MCF 10A (cell line): Measurements from ENCODE around the gene TPM4. TPM values are rescaled to one million over a fixed set of nuclear protein-coding genes. Genes with fewer than 3 reads are reported as not detected.
"Not testable (repeated sequence)": the region's sequence is repeated elsewhere in the genome, so short reads cannot be mapped to it uniquely, and the experiment has no call there.

ENCODE experiments used
- Bru-seq: library from RNA; stranded (reverse); fragments of 400-500 nt; gene quantifications from one replicate; lab custom pipeline; 2021; lab: Mats Ljungman, UMichigan
- BruChase-seq, 2 experiments: library from RNA; stranded (reverse); fragments of 400-500 nt; gene quantifications; one replicate each; lab custom pipeline; 2021; lab: Mats Ljungman, UMichigan
- BruUV-seq: library from RNA; stranded (reverse); fragments of 400-500 nt; replicated peaks from 2 replicates; lab custom pipeline; 2021; lab: Mats Ljungman, UMichigan
- CTCF ChIA-PET: fragments of 300-600 bp; sonication (Branson Sonifier 250); formaldehyde crosslinking; extraction: SDS; loops from one replicate; lab custom pipeline; 2021; ENCODE audit warnings: antibody characterized with exemption, inconsistent platforms; lab: Yijun Ruan, JAX
- POLR2A ChIA-PET: fragments of 300-600, 350-650 bp; sonication (Branson Sonifier 250); formaldehyde crosslinking; extraction: SDS; loops from one replicate; lab custom pipeline; 2020; ENCODE audit warnings: antibody characterized with exemption, inconsistent platforms; lab: Yijun Ruan, JAX
- DNase-seq: peaks from one replicate; pipeline ENCODE4 v3.0.0-alpha.2; 2018; ENCODE audit not compliant: unreplicated experiment
- H3K27ac Mint-ChIP-seq: one replicate; pipeline ENCODE4 v1.8.0; 2022; ENCODE audit warnings: mild to moderate bottlenecking, low read depth, mixed read lengths; ENCODE audit not compliant: unreplicated experiment
- H3K27me3 Mint-ChIP-seq: one replicate; pipeline ENCODE4 v1.8.0; 2022; ENCODE audit warnings: mixed read lengths; ENCODE audit not compliant: insufficient read depth, unreplicated experiment
- H3K36me3 Mint-ChIP-seq: one replicate; pipeline ENCODE4 v1.8.0; 2022; ENCODE audit warnings: mild to moderate bottlenecking, moderate library complexity, mixed read lengths; ENCODE audit not compliant: insufficient read depth, unreplicated experiment
- H3K4me1 Mint-ChIP-seq: one replicate; pipeline ENCODE4 v1.8.0; 2022; ENCODE audit warnings: mixed read lengths; ENCODE audit not compliant: insufficient read depth, unreplicated experiment
- H3K4me3 Mint-ChIP-seq: one replicate; pipeline ENCODE4 v1.8.0; 2022; ENCODE audit warnings: mild to moderate bottlenecking, moderate library complexity, mixed read lengths; ENCODE audit not compliant: unreplicated experiment
- H3K9me3 Mint-ChIP-seq: one replicate; pipeline ENCODE4 v1.8.0; 2022; ENCODE audit warnings: mixed read lengths; ENCODE audit not compliant: unreplicated experiment
- intact Hi-C: fragments of 100-400 bp; cut with micrococcal nuclease; formaldehyde crosslinking; loops from 2 replicates; pipeline ENCODE4 v1.14.1; 2022
- long read RNA-seq: library from polyadenylated mRNA; stranded (forward); transcript quantifications from one replicate; pipeline ENCODE4 v2.0.0, GENCODE V29; 2022
- total RNA-seq: library from RNA; stranded (reverse); gene quantifications from 2 replicates; pipeline ENCODE4 v1.2.3, GENCODE V29; 2022
- TF ChIP-seq, protein P1 (sequence below): fragments of 200-600 bp; IDR thresholded peaks from one replicate; pipeline ENCODE4 v1.8.0; 2022; ENCODE audit warnings: antibody characterized with exemption, mild to moderate bottlenecking; ENCODE audit not compliant: unreplicated experiment

Gene TPM4
- total RNA-seq: 355 and 424 TPM in 2 replicates
- Bru-seq, nascent RNA: percentile 95 among the genes with signal in this experiment
- BruChase-seq, experiment 1, labeled RNA remaining after a 6-hour chase: percentile 98 among the genes with signal in this experiment
- BruChase-seq, experiment 2, labeled RNA remaining after a 2-hour chase: percentile 95 among the genes with signal in this experiment
- long read RNA-seq, transcript TPM4-201 (8 exons, 2,666 nt): major isoform, 738 of 916 reads
- long read RNA-seq, transcript TPM4-202 (9 exons, 1,417 nt): minor isoform, 87 of 916 reads
- long read RNA-seq, transcript TPM4-213 (1 exons, 2,672 nt): minor isoform, 21 of 916 reads
- long read RNA-seq, partial matches to known transcripts: 19 of 916 reads
- long read RNA-seq, other reads (novel, unspliced or antisense): 51 of 916 reads

- Mint-ChIP-seq H3K27ac (peak within 1 kb of the TSS; percentile 99), H3K4me3 (peak within 1 kb of the TSS; percentile 71), H3K4me1 (peaks cover 19% of the 10 kb centered on the region), H3K9me3 (no peaks in the 10 kb centered on the region), H3K36me3 (peaks cover 71% of the 10 kb centered on the region), H3K27me3 (no peaks in the 10 kb centered on the region)
- intact Hi-C loops: no loop called here
- ChIA-PET CTCF (interaction anchor here (0.5 to 1.6 kb wide), 10 partner anchors 10 to 768 kb away, joined by 3 to 8 read pairs (median 3); no protein-coding TSS in a partner anchor), POLR2A (interaction anchor here (0.6 to 4.7 kb wide), 8 partner anchors 9 to 240 kb away, joined by 3 to 51 read pairs (median 4); partner anchors contain the start of gene FAM32A)
- TF ChIP-seq, protein P1, sequence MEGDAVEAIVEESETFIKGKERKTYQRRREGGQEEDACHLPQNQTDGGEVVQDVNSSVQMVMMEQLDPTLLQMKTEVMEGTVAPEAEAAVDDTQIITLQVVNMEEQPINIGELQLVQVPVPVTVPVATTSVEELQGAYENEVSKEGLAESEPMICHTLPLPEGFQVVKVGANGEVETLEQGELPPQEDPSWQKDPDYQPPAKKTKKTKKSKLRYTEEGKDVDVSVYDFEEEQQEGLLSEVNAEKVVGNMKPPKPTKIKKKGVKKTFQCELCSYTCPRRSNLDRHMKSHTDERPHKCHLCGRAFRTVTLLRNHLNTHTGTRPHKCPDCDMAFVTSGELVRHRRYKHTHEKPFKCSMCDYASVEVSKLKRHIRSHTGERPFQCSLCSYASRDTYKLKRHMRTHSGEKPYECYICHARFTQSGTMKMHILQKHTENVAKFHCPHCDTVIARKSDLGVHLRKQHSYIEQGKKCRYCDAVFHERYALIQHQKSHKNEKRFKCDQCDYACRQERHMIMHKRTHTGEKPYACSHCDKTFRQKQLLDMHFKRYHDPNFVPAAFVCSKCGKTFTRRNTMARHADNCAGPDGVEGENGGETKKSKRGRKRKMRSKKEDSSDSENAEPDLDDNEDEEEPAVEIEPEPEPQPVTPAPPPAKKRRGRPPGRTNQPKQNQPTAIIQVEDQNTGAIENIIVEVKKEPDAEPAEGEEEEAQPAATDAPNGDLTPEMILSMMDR: no peak
- BruUV-seq: no TSS peak
- DNase-seq: peak; percentile 94
These were observed at the start of gene TPM4 for GRCh38 chr19:16076154-16076957. Gene TPM4 (plus strand): TSS chr19:16076495. CDS start chr19:16076566, 71 bp downstream.

DNA sequence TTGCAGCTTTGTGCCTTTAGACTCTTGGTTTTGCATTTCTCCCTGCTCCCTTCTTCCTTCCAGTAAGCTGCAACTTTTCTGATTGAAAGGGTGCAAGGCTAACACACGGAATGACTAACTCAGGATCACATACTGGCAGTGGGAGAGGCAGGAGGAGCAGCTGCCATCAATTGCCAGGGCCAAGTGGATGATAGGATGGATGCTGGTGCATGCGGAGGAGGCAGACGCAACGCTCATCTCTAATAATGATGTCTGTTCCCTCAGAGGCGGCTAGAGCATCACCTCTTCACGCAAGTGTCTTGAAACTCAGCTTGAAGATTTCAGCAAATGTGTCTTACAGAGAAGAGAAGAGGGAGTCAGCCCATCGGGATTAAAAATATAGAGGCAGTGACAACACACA lies 49.5 kb upstream of the TPM4 start:
- no peak overlapping the region for H3K4me3 Mint-ChIP-seq
- no peaks in the 10 kb centered on the region for H3K9me3 Mint-ChIP-seq
- TF ChIP-seq, protein P1: no peak
- no peak overlapping the region for H3K27ac Mint-ChIP-seq
- ChIA-PET CTCF (interaction anchor here (0.5 to 1.6 kb wide), 5 partner anchors 15 to 410 kb away, joined by 3 to 6 read pairs (median 4); no protein-coding TSS in a partner anchor), POLR2A (no interaction called here)
- BruUV-seq: no TSS peak
- no peak for DNase-seq
- no peaks in the 10 kb centered on the region for H3K27me3 Mint-ChIP-seq
- H3K36me3 Mint-ChIP-seq: peaks cover 6% of the 10 kb centered on the region
- peaks cover 4% of the 10 kb centered on the region for H3K4me1 Mint-ChIP-seq
- intact Hi-C loops: loop anchor here (5.0 kb wide), 1 partner anchor 399 kb away; no protein-coding TSS in a partner anchor

GRCh38 chr19:16027528-16027927 lies 48.8 kb upstream of the TPM4 start:
- CTCF ChIA-PET: interaction anchor here (0.7 kb wide), 1 partner anchor 409 kb away, joined by 4 read pairs; no protein-coding TSS in a partner anchor
- H3K27ac Mint-ChIP-seq: no peak overlapping the region
- H3K9me3 Mint-ChIP-seq: no peaks in the 10 kb centered on the region
- peaks cover 4% of the 10 kb centered on the region for H3K4me1 Mint-ChIP-seq
- no peak overlapping the region for H3K4me3 Mint-ChIP-seq
- H3K27me3 Mint-ChIP-seq: no peaks in the 10 kb centered on the region
- intact Hi-C loops: loop anchor here (5.0 kb wide), 1 partner anchor 400 kb away; no protein-coding TSS in a partner anchor
- POLR2A ChIA-PET: interaction anchor here (0.7 kb wide), 1 partner anchor 82 kb away, joined by 4 read pairs; no protein-coding TSS in a partner anchor
- no TSS peak for BruUV-seq
- TF ChIP-seq, protein P1: no peak
- peaks cover 6% of the 10 kb centered on the region for H3K36me3 Mint-ChIP-seq
- no peak for DNase-seq

DNA sequence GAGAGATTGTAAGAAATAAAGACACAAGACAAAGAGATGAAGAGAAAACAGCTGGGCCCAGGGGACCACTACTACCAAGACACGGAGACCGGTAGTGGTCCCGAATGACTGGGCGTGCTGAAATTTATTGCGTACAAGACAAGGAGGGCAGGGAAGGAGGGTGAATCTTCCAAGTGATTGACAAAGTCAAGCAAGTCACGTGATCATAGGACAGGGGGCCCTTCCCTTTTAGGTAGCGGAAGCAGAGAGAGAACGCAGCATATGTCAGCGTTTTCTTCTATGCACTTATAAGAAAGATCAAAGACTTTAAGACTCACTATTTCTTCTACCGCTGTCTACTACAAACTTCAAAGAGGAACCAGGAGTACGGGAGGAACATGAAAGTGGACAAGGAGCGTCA lies 46.1 kb upstream of the TPM4 start:
- H3K4me1 Mint-ChIP-seq, H3K4me3 Mint-ChIP-seq, CTCF ChIA-PET, BruUV-seq, H3K27me3 Mint-ChIP-seq, POLR2A ChIA-PET, H3K27ac Mint-ChIP-seq, H3K9me3 Mint-ChIP-seq, H3K36me3 Mint-ChIP-seq, DNase-seq, intact Hi-C loops: not testable (repeated sequence)
